ENCODE results near the gene GPR82. TPM values are rescaled to one million over a fixed set of nuclear protein-coding genes. Genes with fewer than 3 reads are reported as not detected.

The GPR82 gene

GRCh38 chrX:41761169-41761568 lies 37.2 kb downstream of the GPR82 start:
- Histone ChIP-seq H3K4me2 (ENCODE audit: insufficient read depth, low read length, poor library complexity, severe bottlenecking) (no peak overlapping the region), H2BK15ac (ENCODE audit: low read length) (no peak overlapping the region), H4K91ac (ENCODE audit: low read depth, low read length, poor library complexity) (no peak overlapping the region), H3K23ac (ENCODE audit: low read depth, low read length, poor library complexity) (no peak overlapping the region), H3K27me3 (ENCODE audit: control insufficient read depth in 3 of 3, insufficient read depth in 3 of 3, low read depth in 1 of 3, low read length in 3 of 3) (no peaks in the 10 kb centered on the region), H2BK12ac (ENCODE audit: low read length) (no peak overlapping the region), H2BK120ac (ENCODE audit: low read depth, low read length) (no peak overlapping the region), H3K9ac (ENCODE audit: low read depth, low read length, poor library complexity) (no peak overlapping the region), H2BK5ac (ENCODE audit: low read length) (no peak overlapping the region), H3K36me3 (replicated peaks in 1 of 2; ENCODE audit: control insufficient read depth in 2 of 2, insufficient read depth in 2 of 2, low read length in 2 of 2) (no peaks in the 10 kb centered on the region), H3K14ac (ENCODE audit: low read length) (no peak overlapping the region), H3K18ac (ENCODE audit: low read length) (no peak overlapping the region), H3K4me1 (ENCODE audit: control insufficient read depth in 2 of 2, insufficient read depth in 1 of 2, low read depth in 1 of 2, low read length in 2 of 2) (no peaks in the 10 kb centered on the region), H3K4ac (ENCODE audit: low read length) (no peak overlapping the region), H3K79me1 (ENCODE audit: low read depth, low read length) (no peaks in the 10 kb centered on the region), H3K27ac (replicated peaks; ENCODE audit: low read length) (no peak overlapping the region), H4K8ac (ENCODE audit: low read depth, low read length) (no peak overlapping the region), H2AK5ac (ENCODE audit: low read depth, low read length) (no peak overlapping the region), H3K4me3 (ENCODE audit: low read length in 2 of 2) (no peak overlapping the region), H3K9me3 (replicated peaks in 1 of 2; ENCODE audit: control insufficient read depth in 2 of 2, insufficient read depth in 1 of 2, low read depth in 1 of 2, low read length in 2 of 2) (no peaks in the 10 kb centered on the region), H2AFZ (ENCODE audit: low read length) (no peak overlapping the region)
- no peak for DNase-seq (ENCODE audit: low spot score)
- WGBS, 2 donors (ENCODE audit: extremely low coverage in 2 of 2, insufficient read length in 2 of 2, insufficient replicate concordance in 1 of 2): no CpG with 5 or more reads among the region's 3 CpGs

- Histone ChIP-seq H2AK5ac (ENCODE audit: low read depth, low read length) (no peak overlapping the region), H2BK120ac (ENCODE audit: low read depth, low read length) (no peak overlapping the region), H2BK12ac (ENCODE audit: low read length) (no peak overlapping the region), H4K8ac (ENCODE audit: low read depth, low read length) (no peak overlapping the region), H3K27ac (replicated peaks; ENCODE audit: low read length) (no peak overlapping the region), H3K18ac (ENCODE audit: low read length) (no peak overlapping the region), H3K9ac (ENCODE audit: low read depth, low read length, poor library complexity) (no peak overlapping the region), H2BK5ac (ENCODE audit: low read length) (no peak overlapping the region), H3K14ac (ENCODE audit: low read length) (no peak overlapping the region), H3K36me3 (replicated peaks in 1 of 2; ENCODE audit: control insufficient read depth in 2 of 2, insufficient read depth in 2 of 2, low read length in 2 of 2) (no peaks in the 10 kb centered on the region), H3K4me3 (ENCODE audit: low read length in 2 of 2) (no peak overlapping the region), H3K27me3 (ENCODE audit: control insufficient read depth in 3 of 3, insufficient read depth in 3 of 3, low read depth in 1 of 3, low read length in 3 of 3) (no peaks in the 10 kb centered on the region), H3K4me1 (ENCODE audit: control insufficient read depth in 2 of 2, insufficient read depth in 1 of 2, low read depth in 1 of 2, low read length in 2 of 2) (no peaks in the 10 kb centered on the region), H3K23ac (ENCODE audit: low read depth, low read length, poor library complexity) (no peak overlapping the region), H3K4me2 (ENCODE audit: insufficient read depth, low read length, poor library complexity, severe bottlenecking) (no peak overlapping the region), H3K4ac (ENCODE audit: low read length) (no peak overlapping the region), H2AFZ (ENCODE audit: low read length) (no peak overlapping the region), H4K91ac (ENCODE audit: low read depth, low read length, poor library complexity) (no peak overlapping the region), H3K79me1 (ENCODE audit: low read depth, low read length) (no peaks in the 10 kb centered on the region), H2BK15ac (ENCODE audit: low read length) (no peak overlapping the region), H3K9me3 (replicated peaks in 1 of 2; ENCODE audit: control insufficient read depth in 2 of 2, insufficient read depth in 1 of 2, low read depth in 1 of 2, low read length in 2 of 2) (no peaks in the 10 kb centered on the region)
- DNase-seq (ENCODE audit: low spot score): no peak
Measured at GRCh38 chrX:41761702-41762101, 37.7 kb downstream of the GPR82 start.

- H2AK5ac ChIP-seq (ENCODE audit: low read depth, low read length): no peak overlapping the region
- H2BK15ac ChIP-seq (ENCODE audit: low read length): no peak overlapping the region
- H3K9me3 ChIP-seq (replicated peaks in 1 of 2; ENCODE audit: control insufficient read depth in 2 of 2, insufficient read depth in 1 of 2, low read depth in 1 of 2, low read length in 2 of 2): no peaks in the 10 kb centered on the region
- H2BK120ac ChIP-seq (ENCODE audit: low read depth, low read length): no peak overlapping the region
- no peak overlapping the region for H3K18ac ChIP-seq (ENCODE audit: low read length)
- H4K8ac ChIP-seq (ENCODE audit: low read depth, low read length): no peak overlapping the region
- no peak overlapping the region for H2BK12ac ChIP-seq (ENCODE audit: low read length)
- no peak overlapping the region for H2BK5ac ChIP-seq (ENCODE audit: low read length)
- H3K14ac ChIP-seq (ENCODE audit: low read length): no peak overlapping the region
- no peak overlapping the region for H2AFZ ChIP-seq (ENCODE audit: low read length)
- H3K27ac ChIP-seq (replicated peaks; ENCODE audit: low read length): no peak overlapping the region
- no peaks in the 10 kb centered on the region for H3K79me1 ChIP-seq (ENCODE audit: low read depth, low read length)
- H3K4me3 ChIP-seq (ENCODE audit: low read length in 2 of 2): no peak overlapping the region
- no CpG with 5 or more reads among the region's 1 CpG for WGBS, 2 donors (ENCODE audit: extremely low coverage in 2 of 2, insufficient read length in 2 of 2, insufficient replicate concordance in 1 of 2)
- no peak overlapping the region for H4K91ac ChIP-seq (ENCODE audit: low read depth, low read length, poor library complexity)
- H3K4ac ChIP-seq (ENCODE audit: low read length): no peak overlapping the region
- H3K36me3 ChIP-seq (replicated peaks in 1 of 2; ENCODE audit: control insufficient read depth in 2 of 2, insufficient read depth in 2 of 2, low read length in 2 of 2): peaks cover 0 to 5% of the 10 kb centered on the region in 2 donors
- H3K9ac ChIP-seq (ENCODE audit: low read depth, low read length, poor library complexity): no peak overlapping the region
- no peak overlapping the region for H3K4me2 ChIP-seq (ENCODE audit: insufficient read depth, low read length, poor library complexity, severe bottlenecking)
- no peak overlapping the region for H3K23ac ChIP-seq (ENCODE audit: low read depth, low read length, poor library complexity)
- no peak for DNase-seq (ENCODE audit: low spot score)
- peaks cover 0 to 2% of the 10 kb centered on the region in 2 donors for H3K4me1 ChIP-seq (ENCODE audit: control insufficient read depth in 2 of 2, insufficient read depth in 1 of 2, low read depth in 1 of 2, low read length in 2 of 2)
- no peaks in the 10 kb centered on the region for H3K27me3 ChIP-seq (ENCODE audit: control insufficient read depth in 3 of 3, insufficient read depth in 3 of 3, low read depth in 1 of 3, low read length in 3 of 3)
Measured at GRCh38 chrX:41779030-41779564, 55.1 kb downstream of the GPR82 start.

Small RNA genes within 50 kb of the gene (small RNA-seq; reads per million reads assigned to genes)
- not detected for gene RN7SL144P (ENCODE audit: insufficient read depth)

Data from neuronal stem cell (in vitro differentiated cells).